Ishikawa (cell line): ENCODE measurements around the gene BAX.

Source experiments
- CEBPB ChIP-seq: IDR thresholded peaks from 2 replicates; pipeline ENCODE4 v1.6.1; 2012
- EGR1 ChIP-seq: IDR thresholded peaks from 2 replicates; pipeline ENCODE4 v1.6.1; 2012
- EP300 ChIP-seq: IDR thresholded peaks from 2 replicates; pipeline ENCODE4 v1.6.1; 2012; ENCODE audit warnings: borderline replicate concordance
- FOXM1 ChIP-seq: IDR thresholded peaks from 2 replicates; pipeline ENCODE4 v1.6.1; 2012; ENCODE audit warnings: low read depth, borderline replicate concordance
- MAX ChIP-seq: IDR thresholded peaks from 2 replicates; pipeline ENCODE4 v1.6.1; 2012
- NFIC ChIP-seq: IDR thresholded peaks from 2 replicates; pipeline ENCODE4 v1.6.1; 2012
- RAD21 ChIP-seq: IDR thresholded peaks from 2 replicates; pipeline ENCODE4 v1.6.1; 2012; ENCODE audit warnings: low read depth
- REST ChIP-seq: IDR thresholded peaks from 2 replicates; pipeline ENCODE4 v1.6.1; 2012; ENCODE audit warnings: low read depth, mild to moderate bottlenecking
- TAF1 ChIP-seq: IDR thresholded peaks from 2 replicates; pipeline ENCODE4 v1.6.1; 2012; ENCODE audit warnings: low read depth, mild to moderate bottlenecking
- TCF12 ChIP-seq: IDR thresholded peaks from 2 replicates; pipeline ENCODE4 v1.6.1; 2012; ENCODE audit warnings: low read depth
- TEAD4 ChIP-seq: IDR thresholded peaks from 2 replicates; pipeline ENCODE4 v1.6.1; 2012
- YY1 ChIP-seq: IDR thresholded peaks from 2 replicates; pipeline ENCODE4 v1.6.1; 2012; ENCODE audit warnings: low read depth
- ZBTB7A ChIP-seq: IDR thresholded peaks from 2 replicates; pipeline ENCODE4 v1.6.1; 2012; ENCODE audit warnings: low read depth
- TF ChIP-seq, protein P1 (sequence below): IDR thresholded peaks from 2 replicates; pipeline ENCODE4 v1.6.1; 2012

Gene BAX

DNA sequence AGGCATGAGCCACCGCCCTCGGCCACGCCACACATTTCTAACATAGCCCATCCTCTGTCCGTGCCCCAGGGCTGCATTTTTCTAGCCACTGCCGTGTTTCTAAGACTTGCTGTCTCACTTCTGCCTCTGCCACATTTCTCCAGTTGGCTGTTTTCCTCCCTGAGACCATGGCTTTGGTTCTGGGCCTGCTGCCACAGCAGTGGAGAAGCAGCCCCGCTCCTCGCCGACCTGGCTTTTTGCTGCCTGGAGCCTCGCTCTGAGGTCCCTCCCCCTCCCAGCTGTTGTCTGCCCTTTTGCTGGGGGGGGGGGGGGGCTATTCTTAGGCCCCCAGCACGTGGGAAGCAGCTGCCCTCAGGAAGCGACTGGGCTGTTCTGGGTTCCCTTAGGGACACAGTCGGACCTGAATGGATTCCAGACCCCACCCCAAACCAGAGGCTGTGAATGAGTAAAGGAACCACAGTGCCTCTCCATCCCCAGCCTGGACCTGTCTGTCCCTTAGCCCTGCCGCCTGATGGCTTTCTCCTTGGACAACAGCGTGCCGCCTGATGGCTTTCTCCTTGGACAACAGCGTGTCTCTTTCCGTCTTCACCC, 35.1 kb downstream of the BAX start:
- TF ChIP-seq CEBPB (no peak), REST (no peak), EP300 (no peak), ZBTB7A (no peak), TAF1 (no peak), EGR1 (no peak)

DNA sequence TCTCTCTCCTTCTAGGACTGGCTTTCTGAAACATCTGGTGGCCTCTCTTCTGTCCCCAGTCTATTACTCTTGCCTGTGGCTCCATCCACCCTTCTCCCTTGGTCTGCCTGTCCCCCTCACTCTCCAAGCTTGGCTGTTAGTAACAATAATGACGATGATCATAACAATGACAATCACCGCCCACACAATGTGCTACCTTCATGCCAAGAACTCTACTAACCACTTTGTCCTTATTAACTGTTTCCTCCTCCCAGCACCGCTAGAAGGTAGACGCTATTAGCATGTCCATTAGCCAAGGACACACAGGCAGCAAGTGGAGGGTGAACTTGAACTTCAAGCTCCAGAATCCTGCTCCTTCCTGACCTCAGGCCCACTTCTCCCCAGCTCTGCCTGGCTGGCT, 35.7 kb downstream of the BAX start:
- TF ChIP-seq TCF12: no peak
- TF ChIP-seq EP300: no peak
- TF ChIP-seq REST: no peak
- TF ChIP-seq NFIC: no peak
- TF ChIP-seq CEBPB: no peak
- no peak for TF ChIP-seq ZBTB7A
- TF ChIP-seq, protein P1, sequence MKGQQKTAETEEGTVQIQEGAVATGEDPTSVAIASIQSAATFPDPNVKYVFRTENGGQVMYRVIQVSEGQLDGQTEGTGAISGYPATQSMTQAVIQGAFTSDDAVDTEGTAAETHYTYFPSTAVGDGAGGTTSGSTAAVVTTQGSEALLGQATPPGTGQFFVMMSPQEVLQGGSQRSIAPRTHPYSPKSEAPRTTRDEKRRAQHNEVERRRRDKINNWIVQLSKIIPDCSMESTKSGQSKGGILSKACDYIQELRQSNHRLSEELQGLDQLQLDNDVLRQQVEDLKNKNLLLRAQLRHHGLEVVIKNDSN: no peak
- TF ChIP-seq RAD21: no peak
- no peak for TF ChIP-seq YY1
- TF ChIP-seq TEAD4: no peak
- no peak for TF ChIP-seq MAX
- no peak for TF ChIP-seq TAF1
- TF ChIP-seq EGR1: no peak

GRCh38 chr19:48991011-48991609, 36.4 kb downstream of the BAX start:
- TF ChIP-seq FOXM1 (no peak), MAX (no peak), YY1 (no peak), EGR1 (no peak), EP300 (no peak)
- TF ChIP-seq, protein P1: no peak

DNA sequence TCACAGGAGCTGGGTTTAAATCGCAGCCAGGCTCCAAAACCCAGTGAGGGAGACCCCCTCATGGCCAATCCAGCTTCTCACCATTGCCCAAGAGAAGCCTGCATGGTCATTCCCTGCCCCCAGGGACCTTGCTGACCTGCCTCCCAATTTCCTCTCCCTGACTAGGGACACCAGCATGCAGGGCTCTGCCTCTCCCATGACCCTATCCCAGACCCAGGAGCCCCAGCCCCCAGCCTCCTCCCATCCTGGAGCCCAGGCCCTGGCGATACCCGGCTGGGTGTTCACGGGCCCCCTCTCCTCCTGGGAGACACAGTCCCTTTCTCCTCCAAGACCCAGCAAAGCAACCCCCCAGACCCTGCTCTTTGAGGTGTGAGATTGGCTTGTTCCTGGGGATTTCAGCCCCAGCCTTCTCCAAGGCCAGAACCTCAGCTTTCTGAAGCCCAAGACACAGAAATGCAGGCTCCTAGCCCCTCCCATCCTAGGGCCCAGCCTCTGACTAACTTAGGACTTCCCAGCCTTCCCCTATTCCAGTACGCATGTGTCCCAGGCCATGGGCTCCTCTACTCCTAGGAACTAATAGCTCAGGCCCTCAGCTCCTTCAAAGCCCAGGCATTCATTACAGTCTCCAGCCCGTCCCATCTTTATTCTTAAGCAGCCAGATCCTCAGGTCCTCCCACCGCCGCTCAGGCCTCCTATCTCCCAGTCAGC, 37.4 kb downstream of the BAX start:
- TF ChIP-seq TCF12 (no peak), EGR1 (no peak), REST (no peak), ZBTB7A (no peak), CEBPB (no peak), YY1 (no peak), RAD21 (no peak), NFIC (no peak), TAF1 (no peak)
- TF ChIP-seq, protein P1: no peak
